Esophagus muscularis mucosa (tissue), 4 donors: ENCODE measurements around the gene NR1D2.

Experiments
- EP300 ChIP-seq: sonication (generic); formaldehyde crosslinking; IDR thresholded peaks from one replicate; pipeline ENCODE4 v1.6.1; 2017; ENCODE audit warnings: antibody characterized with exemption
- POLR2A ChIP-seq: fragments of 450-650 bp; IDR thresholded peaks from one replicate; pipeline ENCODE4 v1.6.1; 2017; ENCODE audit warnings: antibody characterized with exemption, moderate library complexity, mild to moderate bottlenecking, low read depth
- POLR2AphosphoS5 ChIP-seq, 2 donors: sonication (generic); formaldehyde crosslinking; IDR thresholded peaks; one replicate each; pipeline ENCODE4 v1.6.1; 2017; ENCODE audit warnings: antibody characterized with exemption in 2 of 2
- TF ChIP-seq, protein P1 (sequence below), 3 experiments: fragments of 200-600 bp in 2 of 3; fragments of 450-650 bp in 1 of 3; sonication (generic) in 2 of 3; IDR thresholded peaks; one replicate each; pipeline ENCODE4 v1.5.1; 2017 to 2019; ENCODE audit warnings: antibody characterized with exemption in 3 of 3, mild to moderate bottlenecking in 2 of 3, moderate library complexity in 1 of 3

DNA sequence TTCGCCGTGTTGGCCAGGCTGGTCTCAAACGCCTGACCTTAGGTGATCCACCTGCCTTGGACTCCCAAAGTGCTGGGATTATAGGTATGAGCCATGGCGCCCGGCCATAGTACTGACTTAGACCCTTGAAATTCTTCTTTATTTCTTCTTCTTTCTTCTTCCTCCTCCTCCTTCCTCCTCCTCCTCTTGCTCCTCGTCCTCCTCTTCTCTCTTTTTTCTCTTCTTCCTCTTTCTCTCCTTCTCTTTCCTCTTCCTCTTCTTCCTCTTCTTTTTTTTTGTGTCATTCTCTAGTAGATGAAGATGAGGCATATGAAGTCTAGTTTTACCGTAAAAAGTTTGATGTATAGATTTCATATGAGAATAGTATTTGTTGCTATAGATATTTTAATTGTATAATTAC, 18.8 kb upstream of the NR1D2 start:
- TF ChIP-seq, protein P1, sequence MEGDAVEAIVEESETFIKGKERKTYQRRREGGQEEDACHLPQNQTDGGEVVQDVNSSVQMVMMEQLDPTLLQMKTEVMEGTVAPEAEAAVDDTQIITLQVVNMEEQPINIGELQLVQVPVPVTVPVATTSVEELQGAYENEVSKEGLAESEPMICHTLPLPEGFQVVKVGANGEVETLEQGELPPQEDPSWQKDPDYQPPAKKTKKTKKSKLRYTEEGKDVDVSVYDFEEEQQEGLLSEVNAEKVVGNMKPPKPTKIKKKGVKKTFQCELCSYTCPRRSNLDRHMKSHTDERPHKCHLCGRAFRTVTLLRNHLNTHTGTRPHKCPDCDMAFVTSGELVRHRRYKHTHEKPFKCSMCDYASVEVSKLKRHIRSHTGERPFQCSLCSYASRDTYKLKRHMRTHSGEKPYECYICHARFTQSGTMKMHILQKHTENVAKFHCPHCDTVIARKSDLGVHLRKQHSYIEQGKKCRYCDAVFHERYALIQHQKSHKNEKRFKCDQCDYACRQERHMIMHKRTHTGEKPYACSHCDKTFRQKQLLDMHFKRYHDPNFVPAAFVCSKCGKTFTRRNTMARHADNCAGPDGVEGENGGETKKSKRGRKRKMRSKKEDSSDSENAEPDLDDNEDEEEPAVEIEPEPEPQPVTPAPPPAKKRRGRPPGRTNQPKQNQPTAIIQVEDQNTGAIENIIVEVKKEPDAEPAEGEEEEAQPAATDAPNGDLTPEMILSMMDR (IDR thresholded peaks at IDR 0.05): no peak
- no peak for TF ChIP-seq POLR2A
- no peak for TF ChIP-seq POLR2AphosphoS5 (IDR thresholded peaks at IDR 0.05)
- no peak for TF ChIP-seq EP300
